ENCODE measurements around the gene SOX13.

GRCh38 chr1:204093421-204093717 is 20.5 kb downstream of the SOX13 start:
- no peak for TF ChIP-seq CTCF (IDR thresholded peaks at IDR 0.05; ENCODE audit: insufficient read depth, low read length)
- TF ChIP-seq GABPA (IDR thresholded peaks at IDR 0.05; ENCODE audit: low read depth) = no peak
